ENCODE measurements around the gene OAS3. TPM values are rescaled to one million over a fixed set of nuclear protein-coding genes. Genes with fewer than 3 reads are reported as not detected.

OAS3 gene
- total and polyA plus RNA-seq, 9 donors = 4.7 to 7.6 (median 6.6) TPM

DNA sequence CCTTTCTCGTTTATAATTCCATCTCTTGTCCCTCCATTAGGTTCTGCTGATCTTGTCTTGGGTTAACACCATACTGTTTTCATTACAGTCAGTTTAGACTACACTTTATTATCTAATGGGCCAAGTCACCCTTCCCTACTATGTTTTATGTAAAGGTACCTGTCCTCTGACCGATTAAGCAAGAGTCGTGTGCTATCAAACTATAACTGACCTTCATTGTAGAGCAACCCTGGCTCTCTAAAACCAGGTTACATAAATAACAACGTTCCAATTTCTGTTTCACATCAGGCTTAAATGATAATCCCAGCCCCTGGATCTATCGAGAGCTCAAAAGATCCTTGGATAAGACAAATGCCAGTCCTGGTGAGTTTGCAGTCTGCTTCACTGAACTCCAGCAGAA lies 56.7 kb downstream of the OAS3 start:
- no peak for DNase-seq
- no peaks in the 10 kb centered on the region for H3K4me1 ChIP-seq (ENCODE audit: control insufficient read depth, insufficient read depth, low read length)
- no peak overlapping the region for H3K4me3 ChIP-seq (ENCODE audit: low read length)
- 61% methylated on average over 3 of the region's 5 CpGs for WGBS (ENCODE audit: insufficient coverage)
- no peaks in the 10 kb centered on the region for H3K27me3 ChIP-seq (ENCODE audit: control insufficient read depth, insufficient read depth, low read length)
- H3K27ac ChIP-seq (ENCODE audit: low read length) = no peak overlapping the region
- peaks cover 15% of the 10 kb centered on the region for H3K36me3 ChIP-seq (ENCODE audit: control insufficient read depth, insufficient read depth, low read length)
- H3K9me3 ChIP-seq (replicated peaks; ENCODE audit: control insufficient read depth, low read depth, low read length) = peaks cover 3% of the 10 kb centered on the region

DNA sequence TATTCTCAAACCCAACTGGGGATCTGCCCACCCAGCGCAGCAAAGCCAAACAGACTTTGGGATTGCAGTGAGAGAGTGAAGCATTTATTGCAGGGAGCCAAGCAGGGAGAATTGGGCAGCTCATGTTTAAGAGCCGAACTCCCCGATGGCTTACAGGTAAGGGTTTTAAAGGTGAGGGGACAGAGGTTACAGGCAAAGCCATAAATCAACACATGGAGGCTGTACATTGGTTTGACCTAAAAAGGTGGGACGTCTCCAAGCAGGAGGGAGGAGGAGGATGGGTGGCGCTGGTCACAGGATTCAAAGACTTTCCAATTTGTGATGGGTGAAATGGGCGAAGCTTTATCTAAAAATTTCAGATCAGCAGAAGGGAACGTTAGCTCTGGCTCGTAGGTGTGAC lies 58.2 kb downstream of the OAS3 start:
- no peaks in the 10 kb centered on the region for H3K27me3 ChIP-seq (ENCODE audit: control insufficient read depth, insufficient read depth, low read length)
- no peak overlapping the region for H3K4me3 ChIP-seq (ENCODE audit: low read length)
- no peak overlapping the region for H3K27ac ChIP-seq (ENCODE audit: low read length)
- no peaks in the 10 kb centered on the region for H3K4me1 ChIP-seq (ENCODE audit: control insufficient read depth, insufficient read depth, low read length)
- peaks cover 3% of the 10 kb centered on the region for H3K9me3 ChIP-seq (replicated peaks; ENCODE audit: control insufficient read depth, low read depth, low read length)
- peaks cover 15% of the 10 kb centered on the region for H3K36me3 ChIP-seq (ENCODE audit: control insufficient read depth, insufficient read depth, low read length)
- no peak for DNase-seq
- 69% methylated on average over 7 of the region's 8 CpGs for WGBS (ENCODE audit: insufficient coverage)

DNA sequence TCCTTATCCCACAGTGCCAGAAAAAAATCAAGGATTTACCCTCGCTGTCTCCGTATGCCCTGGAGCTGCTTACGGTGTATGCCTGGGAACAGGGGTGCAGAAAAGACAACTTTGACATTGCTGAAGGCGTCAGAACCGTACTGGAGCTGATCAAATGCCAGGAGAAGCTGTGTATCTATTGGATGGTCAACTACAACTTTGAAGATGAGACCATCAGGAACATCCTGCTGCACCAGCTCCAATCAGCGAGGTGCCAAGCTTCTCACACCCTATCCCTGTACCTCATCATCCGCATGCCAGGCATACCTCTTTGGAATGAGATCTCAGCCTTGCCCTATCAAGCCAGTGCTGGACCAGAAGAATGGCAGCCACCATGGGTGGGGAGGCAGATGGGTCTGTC lies 59.2 kb downstream of the OAS3 start:
- peaks cover 15% of the 10 kb centered on the region for H3K36me3 ChIP-seq (ENCODE audit: control insufficient read depth, insufficient read depth, low read length)
- H3K9me3 ChIP-seq (replicated peaks; ENCODE audit: control insufficient read depth, low read depth, low read length) = peaks cover 3% of the 10 kb centered on the region
- H3K4me1 ChIP-seq (ENCODE audit: control insufficient read depth, insufficient read depth, low read length) = no peaks in the 10 kb centered on the region
- DNase-seq = no peak
- 72% methylated on average over 5 of the region's 7 CpGs for WGBS (ENCODE audit: insufficient coverage)
- no peak overlapping the region for H3K27ac ChIP-seq (ENCODE audit: low read length)
- no peak overlapping the region for H3K4me3 ChIP-seq (ENCODE audit: low read length)
- H3K27me3 ChIP-seq (ENCODE audit: control insufficient read depth, insufficient read depth, low read length) = no peaks in the 10 kb centered on the region

DNA sequence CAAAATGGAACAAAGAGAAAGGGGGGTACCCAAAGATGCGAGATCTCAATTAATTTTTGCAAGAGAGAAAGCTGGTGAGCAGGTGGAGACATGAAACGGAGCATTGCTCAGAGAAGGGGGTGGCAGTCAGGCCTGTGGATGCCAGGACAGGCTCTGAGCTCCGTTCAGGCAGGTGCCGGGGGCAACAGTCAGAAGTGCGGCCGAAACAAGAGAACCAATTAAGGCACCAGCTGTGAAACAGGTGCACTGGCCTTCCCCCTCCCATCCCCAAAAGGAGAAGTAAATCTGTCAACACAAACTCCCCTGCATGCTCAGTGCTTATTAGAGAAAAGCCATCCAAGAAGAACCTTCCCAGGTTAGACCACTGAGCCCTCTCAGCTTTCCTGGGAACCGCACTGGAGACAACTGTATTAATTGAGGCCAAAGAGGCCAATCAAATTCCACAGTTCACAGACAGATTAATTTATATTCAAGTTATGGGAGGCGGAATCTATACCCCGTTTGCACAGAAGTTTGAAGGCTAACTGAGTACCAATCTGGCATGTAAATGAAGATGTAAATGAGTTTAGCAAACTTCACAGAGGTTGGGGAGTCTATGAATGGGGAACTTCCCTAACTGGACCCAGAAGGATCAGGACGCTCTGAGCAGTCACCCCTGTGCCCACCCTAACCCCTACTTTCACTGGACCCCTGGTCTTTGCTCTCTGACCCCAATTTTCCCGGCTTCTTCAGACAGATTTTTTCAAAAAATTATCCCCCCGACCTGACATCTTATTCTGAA lies 60.9 kb downstream of the OAS3 start:
- peaks cover 15% of the 10 kb centered on the region for H3K36me3 ChIP-seq (ENCODE audit: control insufficient read depth, insufficient read depth, low read length)
- 33% methylated on average over 6 of the region's 12 CpGs for WGBS (ENCODE audit: insufficient coverage)
- DNase-seq = no peak
- no peaks in the 10 kb centered on the region for H3K27me3 ChIP-seq (ENCODE audit: control insufficient read depth, insufficient read depth, low read length)
- no peak overlapping the region for H3K4me3 ChIP-seq (ENCODE audit: low read length)
- no peaks in the 10 kb centered on the region for H3K4me1 ChIP-seq (ENCODE audit: control insufficient read depth, insufficient read depth, low read length)
- no peak overlapping the region for H3K27ac ChIP-seq (ENCODE audit: low read length)
- H3K9me3 ChIP-seq (replicated peaks; ENCODE audit: control insufficient read depth, low read depth, low read length) = peaks cover 3% of the 10 kb centered on the region

DNA sequence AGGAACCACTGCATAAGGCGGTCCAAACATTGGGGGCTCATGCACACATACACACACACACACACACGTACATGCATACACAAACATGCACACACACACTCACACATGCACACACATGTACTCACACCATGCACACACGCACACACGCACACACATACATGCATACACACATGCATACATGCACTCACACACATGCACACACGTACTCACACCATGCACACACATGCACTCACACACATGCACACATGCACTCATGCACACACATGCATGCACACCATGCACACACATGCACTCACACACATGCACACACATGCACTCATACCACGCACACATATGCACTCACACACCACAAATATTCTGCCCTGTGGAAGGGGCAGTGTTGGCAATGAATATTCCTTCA lies 62.2 kb downstream of the OAS3 start:
- H3K27ac ChIP-seq (ENCODE audit: low read length) = no peak overlapping the region
- DNase-seq = no peak
- H3K36me3 ChIP-seq (ENCODE audit: control insufficient read depth, insufficient read depth, low read length) = peaks cover 15% of the 10 kb centered on the region
- H3K9me3 ChIP-seq (replicated peaks; ENCODE audit: control insufficient read depth, low read depth, low read length) = peaks cover 3% of the 10 kb centered on the region
- H3K4me3 ChIP-seq (ENCODE audit: low read length) = no peak overlapping the region
- WGBS (ENCODE audit: insufficient coverage) = 86% methylated on average over 5 of the region's 6 CpGs
- no peaks in the 10 kb centered on the region for H3K27me3 ChIP-seq (ENCODE audit: control insufficient read depth, insufficient read depth, low read length)
- H3K4me1 ChIP-seq (ENCODE audit: control insufficient read depth, insufficient read depth, low read length) = no peaks in the 10 kb centered on the region

DNA sequence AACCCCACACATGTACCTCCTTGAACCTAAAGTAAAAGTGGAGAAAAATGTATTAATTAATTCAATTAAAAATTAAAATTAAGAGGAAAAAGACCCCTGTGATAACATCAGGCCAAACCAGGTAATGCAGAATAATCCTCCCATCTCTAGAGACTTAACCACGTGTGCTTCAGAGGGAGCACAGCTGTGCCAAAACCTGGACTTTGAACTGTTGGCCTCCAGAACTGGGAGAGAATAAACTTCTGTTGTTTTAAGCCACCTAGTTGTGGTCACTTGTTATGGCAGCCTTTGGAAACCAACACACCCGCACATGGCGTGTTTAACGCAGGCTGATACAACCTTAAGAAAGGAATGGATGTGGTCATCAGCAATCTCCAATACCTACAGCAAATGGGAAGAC lies 63.9 kb downstream of the OAS3 start:
- Histone ChIP-seq H3K4me3 (ENCODE audit: low read length) (no peak overlapping the region), H3K36me3 (ENCODE audit: control insufficient read depth, insufficient read depth, low read length) (peaks cover 20% of the 10 kb centered on the region), H3K27me3 (ENCODE audit: control insufficient read depth, insufficient read depth, low read length) (no peaks in the 10 kb centered on the region), H3K4me1 (ENCODE audit: control insufficient read depth, insufficient read depth, low read length) (no peaks in the 10 kb centered on the region), H3K9me3 (replicated peaks; ENCODE audit: control insufficient read depth, low read depth, low read length) (peaks cover 3% of the 10 kb centered on the region), H3K27ac (ENCODE audit: low read length) (no peak overlapping the region)
- WGBS (ENCODE audit: insufficient coverage) = no CpG with 5 or more reads among the region's 4 CpGs
- DNase-seq = no peak

DNA sequence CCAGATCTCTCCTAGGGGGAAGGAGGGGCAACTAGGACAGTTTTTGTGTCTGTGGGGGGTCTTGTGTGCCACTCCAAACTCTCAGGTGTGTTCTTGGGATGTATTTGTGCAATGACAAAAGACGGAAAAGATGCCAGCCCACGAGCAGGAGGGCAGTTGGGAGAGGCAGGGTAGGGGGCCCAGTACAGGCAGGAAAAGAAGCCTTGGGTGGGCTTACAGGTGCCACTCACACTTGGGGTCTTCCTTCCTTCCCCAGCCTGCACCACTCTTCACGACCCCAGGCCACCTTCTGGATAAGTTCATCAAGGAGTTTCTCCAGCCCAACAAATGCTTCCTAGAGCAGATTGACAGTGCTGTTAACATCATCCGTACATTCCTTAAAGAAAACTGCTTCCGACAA lies 64.4 kb downstream of the OAS3 start:
- no peak overlapping the region for H3K27ac ChIP-seq (ENCODE audit: low read length)

DNA sequence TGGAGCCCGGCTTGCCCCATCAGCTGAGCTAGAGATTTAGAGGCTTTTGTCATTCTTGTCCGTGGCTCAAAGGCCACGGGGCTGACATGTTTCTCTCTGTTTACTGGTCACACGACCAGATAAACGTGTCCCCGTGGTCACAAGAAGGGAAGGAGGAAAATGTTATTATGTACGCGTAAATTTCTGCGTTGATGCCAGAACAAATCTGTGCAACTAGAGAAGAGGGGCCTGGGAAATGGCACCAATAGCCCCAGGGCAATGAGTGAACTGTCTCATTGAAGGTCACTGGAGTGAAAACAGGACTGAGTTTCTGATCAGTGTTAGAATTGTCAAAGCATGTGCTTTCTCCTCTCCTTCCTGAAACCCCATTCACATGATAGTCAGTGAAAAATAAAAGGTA lies 65.4 kb downstream of the OAS3 start:
- H3K4me1 ChIP-seq (ENCODE audit: control insufficient read depth, insufficient read depth, low read length) = no peaks in the 10 kb centered on the region
- no peak for DNase-seq
- WGBS (ENCODE audit: insufficient coverage) = 82% methylated on average over 9 of the region's 9 CpGs
- H3K4me3 ChIP-seq (ENCODE audit: low read length) = no peak overlapping the region
- H3K9me3 ChIP-seq (replicated peaks; ENCODE audit: control insufficient read depth, low read depth, low read length) = no peaks in the 10 kb centered on the region
- peaks cover 2% of the 10 kb centered on the region for H3K27me3 ChIP-seq (ENCODE audit: control insufficient read depth, insufficient read depth, low read length)
- no peak overlapping the region for H3K27ac ChIP-seq (ENCODE audit: low read length)
- H3K36me3 ChIP-seq (ENCODE audit: control insufficient read depth, insufficient read depth, low read length) = peaks cover 15% of the 10 kb centered on the region

More for the DNA sequence above, 64.4 kb downstream of the OAS3 start:
- H3K27me3 ChIP-seq (ENCODE audit: control insufficient read depth, insufficient read depth, low read length) = peaks cover 2% of the 10 kb centered on the region
- H3K4me3 ChIP-seq (ENCODE audit: low read length) = no peak overlapping the region
- no peaks in the 10 kb centered on the region for H3K4me1 ChIP-seq (ENCODE audit: control insufficient read depth, insufficient read depth, low read length)
- 85% methylated on average over 2 of the region's 5 CpGs for WGBS (ENCODE audit: insufficient coverage)
- no peak for DNase-seq
- H3K36me3 ChIP-seq (ENCODE audit: control insufficient read depth, insufficient read depth, low read length) = peaks cover 22% of the 10 kb centered on the region
- peaks cover 3% of the 10 kb centered on the region for H3K9me3 ChIP-seq (replicated peaks; ENCODE audit: control insufficient read depth, low read depth, low read length)

DNA sequence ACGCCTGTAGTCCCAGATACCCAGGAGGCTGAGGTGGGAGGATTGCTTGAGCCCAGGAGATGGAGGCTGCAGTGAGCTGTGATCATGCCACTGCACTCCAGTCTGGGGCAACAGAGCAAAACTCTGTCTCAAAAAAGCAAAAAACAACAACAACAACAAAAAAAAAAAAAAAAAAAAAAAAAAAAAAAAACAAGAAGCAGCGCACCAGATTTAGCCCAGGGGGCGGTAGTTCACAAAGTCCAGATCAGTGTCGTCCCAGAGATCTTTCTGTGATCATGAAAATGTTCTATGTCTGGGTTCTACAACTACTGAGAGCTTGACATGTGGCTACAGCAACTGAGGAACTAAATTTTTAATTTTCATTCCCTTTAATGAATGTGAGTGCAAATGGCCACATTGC lies 67.5 kb downstream of the OAS3 start:
- no CpG with 5 or more reads among the region's 4 CpGs for WGBS (ENCODE audit: insufficient coverage)
- Histone ChIP-seq H3K36me3 (ENCODE audit: control insufficient read depth, insufficient read depth, low read length) (peaks cover 21% of the 10 kb centered on the region), H3K27me3 (ENCODE audit: control insufficient read depth, insufficient read depth, low read length) (peaks cover 2% of the 10 kb centered on the region), H3K27ac (ENCODE audit: low read length) (no peak overlapping the region), H3K4me1 (ENCODE audit: control insufficient read depth, insufficient read depth, low read length) (no peaks in the 10 kb centered on the region), H3K9me3 (replicated peaks; ENCODE audit: control insufficient read depth, low read depth, low read length) (no peaks in the 10 kb centered on the region), H3K4me3 (ENCODE audit: low read length) (no peak overlapping the region)
- DNase-seq = no peak

DNA sequence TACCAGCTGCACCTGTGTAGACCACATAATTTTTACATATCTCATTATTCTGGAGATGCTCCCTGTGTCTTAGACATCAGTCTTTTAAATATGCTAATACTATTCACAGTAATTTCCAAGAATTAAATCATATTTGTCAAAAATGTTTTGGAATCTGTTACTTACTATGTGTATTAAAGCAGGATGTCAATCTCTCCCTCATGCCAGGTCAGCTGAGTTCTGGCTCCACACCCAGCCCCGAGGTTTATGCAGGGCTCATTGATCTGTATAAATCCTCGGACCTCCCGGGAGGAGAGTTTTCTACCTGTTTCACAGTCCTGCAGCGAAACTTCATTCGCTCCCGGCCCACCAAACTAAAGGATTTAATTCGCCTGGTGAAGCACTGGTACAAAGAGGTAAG lies 67.9 kb downstream of the OAS3 start:
- 79% methylated on average over 6 of the region's 7 CpGs for WGBS (ENCODE audit: insufficient coverage)
- no peak for DNase-seq
- Histone ChIP-seq H3K4me3 (ENCODE audit: low read length) (no peak overlapping the region), H3K9me3 (replicated peaks; ENCODE audit: control insufficient read depth, low read depth, low read length) (peaks cover 2% of the 10 kb centered on the region), H3K27ac (ENCODE audit: low read length) (no peak overlapping the region), H3K4me1 (ENCODE audit: control insufficient read depth, insufficient read depth, low read length) (no peaks in the 10 kb centered on the region), H3K27me3 (ENCODE audit: control insufficient read depth, insufficient read depth, low read length) (peaks cover 2% of the 10 kb centered on the region), H3K36me3 (ENCODE audit: control insufficient read depth, insufficient read depth, low read length) (peaks cover 21% of the 10 kb centered on the region)

DNA sequence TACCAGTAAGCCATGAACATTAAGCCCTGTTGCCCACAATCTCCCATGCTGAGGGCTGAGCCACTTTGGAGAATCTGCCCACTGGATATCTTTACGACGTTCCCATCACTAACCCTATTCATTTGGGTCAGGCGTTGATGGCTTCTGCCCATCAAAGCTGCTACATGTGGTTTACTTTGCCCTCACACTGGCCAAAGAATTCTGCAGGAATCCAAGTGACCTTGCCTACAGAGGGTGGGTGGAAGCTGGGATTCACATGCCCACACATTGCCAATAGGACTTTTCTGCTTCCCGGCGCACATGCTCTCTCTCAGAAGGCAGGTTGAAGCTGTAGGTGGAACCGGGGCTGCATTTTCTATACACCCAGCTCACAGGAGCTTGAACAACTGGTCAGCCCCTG lies 68.4 kb downstream of the OAS3 start:
- Histone ChIP-seq H3K4me1 (ENCODE audit: control insufficient read depth, insufficient read depth, low read length) (no peaks in the 10 kb centered on the region), H3K36me3 (ENCODE audit: control insufficient read depth, insufficient read depth, low read length) (peaks cover 21% of the 10 kb centered on the region), H3K9me3 (replicated peaks; ENCODE audit: control insufficient read depth, low read depth, low read length) (peaks cover 3% of the 10 kb centered on the region), H3K4me3 (ENCODE audit: low read length) (no peak overlapping the region), H3K27me3 (ENCODE audit: control insufficient read depth, insufficient read depth, low read length) (peaks cover 4% of the 10 kb centered on the region), H3K27ac (ENCODE audit: low read length) (no peak overlapping the region)
- WGBS (ENCODE audit: insufficient coverage) = 82% methylated on average over 6 of the region's 6 CpGs
- no peak for DNase-seq

Measured in muscle of leg (tissue), 11 donors.